HCT116 (cell line): Measurements from ENCODE around the gene MADCAM1. TPM values are rescaled to one million over a fixed set of nuclear protein-coding genes. Genes with fewer than 3 reads are reported as not detected.

ENCODE experiments used
- ATAC-seq: fragments of 200-7000 bp; cut with Tn5 transposase; 2 replicates; pipeline ENCODE4 v1.9.1; 2020; ENCODE audit warnings: mild to moderate bottlenecking, moderate library complexity
- BruUV-seq: library from RNA; stranded (reverse); fragments of 400-500 nt; replicated peaks from 2 replicates; lab custom pipeline; 2021; lab: Mats Ljungman, UMichigan
- CTCF ChIA-PET: fragments of 300-600 bp; sonication (Branson Sonifier 250); formaldehyde crosslinking; loops from one replicate; lab custom pipeline; 2021; ENCODE audit warnings: antibody characterized with exemption; lab: Charles Lee
- POLR2A ChIA-PET: fragments of 300-600, 350-600 bp; sonication (Branson Sonifier 250); formaldehyde crosslinking; loops from one replicate; lab custom pipeline; 2021; ENCODE audit warnings: antibody characterized with exemption; lab: Charles Lee
- RAD21 ChIA-PET, 2 experiments: fragments of 300-600 bp; sonication (Branson Sonifier 250); formaldehyde crosslinking; loops; one replicate each; lab custom pipeline; 2023; ENCODE audit warnings: low total read pairs in 2 of 2; ENCODE audit not compliant: uncharacterized antibody in 2 of 2, unreplicated experiment in 2 of 2, low non-redundant PET in 1 of 2; lab: Charles Lee
- DNase-seq: peaks from one replicate; pipeline ENCODE4 v3.0.0-alpha.2; 2010; ENCODE audit warnings: low read depth, low spot score
- H2AFZ ChIP-seq: fragments of 200-600 bp; shearing (Covaris generic), sonication (generic); 2 replicates; pipeline ENCODE4 v1.6.1; 2017; ENCODE audit warnings: low read depth, mixed run types, mixed read lengths, antibody characterized with exemption, low read length; ENCODE audit not compliant: poor library complexity, severe bottlenecking
- H3K27ac ChIP-seq: 2 replicates; pipeline ENCODE4 v1.5.1; 2012; ENCODE audit warnings: low read depth, low read length
- H3K27me3 ChIP-seq: fragments of 200-600 bp; sonication (generic); 2 replicates; pipeline ENCODE4 v1.6.1; 2016; ENCODE audit warnings: mixed run types, low read length, mixed read lengths; ENCODE audit not compliant: insufficient read depth
- H3K36me3 ChIP-seq, 2 experiments: fragments of 200-500 bp in 1 of 2; fragments of 200-600 bp in 1 of 2; sonication (Bioruptor generic) in 1 of 2; sonication (generic) in 1 of 2; 2 replicates each; pipeline versions ENCODE4 v1.5.1 to v1.6.1; 2014 to 2016; ENCODE audit warnings: low read length in 2 of 2, inconsistent platforms in 1 of 2, mixed read lengths in 1 of 2, mixed run types in 1 of 2; ENCODE audit not compliant: insufficient read depth in 2 of 2, control insufficient read depth in 1 of 2
- H3K4me1 ChIP-seq, 2 experiments: fragments of 200-600 bp in 1 of 2; sonication (generic) in 1 of 2; 2 replicates each; pipeline versions ENCODE4 v1.5.1 to v1.6.1; 2012 to 2017; ENCODE audit warnings: low read length in 2 of 2, inconsistent platforms in 1 of 2, mild to moderate bottlenecking in 1 of 2, mixed read lengths in 1 of 2, mixed run types in 1 of 2, moderate library complexity in 1 of 2; ENCODE audit not compliant: insufficient read depth in 2 of 2, control insufficient read depth in 1 of 2
- H3K4me2 ChIP-seq: fragments of 200-600 bp; sonication (generic); 2 replicates; pipeline ENCODE4 v1.6.1; 2017; ENCODE audit warnings: mixed run types, low read length, mixed read lengths
- H3K4me3 ChIP-seq, 2 experiments: fragments of 200-600 bp in 1 of 2; sonication (generic) in 1 of 2; replicated peaks in 1 of 2; 2 replicates each; pipeline ENCODE4 v1.5.1; 2011 to 2016; ENCODE audit warnings: low read length in 2 of 2, control low read depth in 1 of 2, low read depth in 1 of 2, mild to moderate bottlenecking in 1 of 2, mixed read lengths in 1 of 2, mixed run types in 1 of 2
- H3K79me2 ChIP-seq: fragments of 200-600 bp; sonication (generic); 2 replicates; pipeline ENCODE4 v1.6.1; 2017; ENCODE audit warnings: mild to moderate bottlenecking, mixed run types, low read length, moderate library complexity, mixed read lengths; ENCODE audit not compliant: insufficient read depth
- H3K9ac ChIP-seq: fragments of 200-600 bp; sonication (generic); 2 replicates; pipeline ENCODE4 v1.6.1; 2016; ENCODE audit warnings: low read length, mixed read lengths
- H3K9me2 ChIP-seq: fragments of 200-600 bp; sonication (generic), shearing (Covaris generic); 2 replicates; pipeline ENCODE4 v1.6.1; 2017; ENCODE audit warnings: mixed run types, mild to moderate bottlenecking, moderate library complexity; ENCODE audit not compliant: insufficient read depth
- H3K9me3 ChIP-seq, 2 experiments: fragments of 200-500 bp in 1 of 2; fragments of 200-600 bp in 1 of 2; sonication (Bioruptor generic) in 1 of 2; sonication (generic) in 1 of 2; 2 replicates each; pipeline ENCODE4 v1.6.1; 2014 to 2017; ENCODE audit warnings: low read length in 2 of 2, mixed read lengths in 2 of 2, inconsistent platforms in 1 of 2, low read depth in 1 of 2, mild to moderate bottlenecking in 1 of 2, mixed run types in 1 of 2, moderate library complexity in 1 of 2; ENCODE audit not compliant: control insufficient read depth in 1 of 2, insufficient read depth in 1 of 2
- H4K20me1 ChIP-seq: fragments of 200-600 bp; sonication (generic), shearing (Covaris generic); 2 replicates; pipeline ENCODE4 v1.6.1; 2017; ENCODE audit warnings: mixed run types, mild to moderate bottlenecking, moderate library complexity; ENCODE audit not compliant: insufficient read depth
- ELF1 ChIP-seq: IDR thresholded peaks from 2 replicates; pipeline ENCODE4 v1.6.1; 2012; ENCODE audit warnings: low read depth, borderline replicate concordance
- JUND ChIP-seq: IDR thresholded peaks from 2 replicates; pipeline ENCODE4 v1.6.1; 2012
- YY1 ChIP-seq: IDR thresholded peaks from 2 replicates; pipeline ENCODE4 v1.6.1; 2011; ENCODE audit warnings: low read length, low read depth, moderate library complexity, mild to moderate bottlenecking; ENCODE audit not compliant: insufficient replicate concordance; ENCODE audit errors: extremely low read depth
- ZBTB33 ChIP-seq: IDR thresholded peaks from 2 replicates; pipeline ENCODE4 v1.6.1; 2011; ENCODE audit warnings: mild to moderate bottlenecking, low read length, moderate library complexity; ENCODE audit not compliant: insufficient replicate concordance; ENCODE audit errors: extremely low read depth
- intact Hi-C: fragments of 100-400 bp; cut with micrococcal nuclease; formaldehyde crosslinking; loops from 2 replicates; pipeline ENCODE4 v1.10.0; 2022
- total RNA-seq: library from RNA; stranded (reverse); gene quantifications from one replicate; pipeline ENCODE4 v1.2.1, GENCODE V29; 2021; ENCODE audit not compliant: unreplicated experiment

MADCAM1 gene
- total RNA-seq, 1 experiment from 2014 or later, result 0.57 TPM

DNA sequence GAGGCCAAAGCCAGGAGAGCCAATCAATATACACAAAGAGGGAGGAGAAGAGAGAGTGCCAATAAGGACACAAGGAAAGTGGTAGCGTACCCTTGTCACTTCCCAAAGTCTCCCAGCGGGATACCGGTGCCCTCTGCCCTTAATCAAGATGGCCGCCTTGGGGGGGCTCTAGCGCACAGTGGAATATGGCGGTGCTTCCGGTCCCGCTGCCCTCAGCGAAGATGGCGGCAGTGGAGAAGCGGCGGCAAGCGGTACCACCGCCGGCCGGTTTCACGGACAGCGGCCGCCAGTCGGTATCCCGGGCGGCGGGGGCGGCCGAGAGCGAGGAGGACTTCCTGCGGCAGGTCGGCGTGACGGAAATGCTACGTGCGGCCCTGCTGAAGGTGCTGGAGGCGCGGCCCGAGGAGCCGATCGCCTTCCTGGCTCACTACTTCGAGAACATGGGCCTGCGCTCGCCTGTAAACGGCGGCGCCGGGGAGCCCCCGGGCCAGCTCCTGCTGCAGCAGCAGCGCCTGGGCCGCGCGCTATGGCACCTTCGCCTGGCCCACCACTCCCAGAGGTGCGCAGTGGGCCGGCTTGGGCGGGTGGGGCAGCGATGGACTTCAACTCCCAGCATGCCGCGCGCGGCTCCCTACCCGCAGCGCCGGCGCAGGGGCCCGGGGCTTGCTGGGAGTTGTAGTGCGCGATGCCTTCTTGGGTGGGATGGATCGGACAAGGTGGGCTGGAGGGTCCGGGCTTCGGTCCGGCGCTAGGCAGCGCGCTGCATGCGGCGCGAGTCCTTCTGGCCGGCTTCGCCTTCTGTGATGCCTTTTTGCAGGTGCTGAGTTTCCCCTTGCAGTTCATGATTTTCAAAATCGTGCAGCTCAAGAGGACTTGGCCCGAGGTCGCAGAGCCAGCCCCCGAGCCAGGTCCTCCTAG lies 11.3 kb downstream of the MADCAM1 start, which contains the start of gene TPGS1 (continued):
- TF ChIP-seq ZBTB33 (no peak), JUND (no peak)
- TF ChIP-seq, all 23 proteins: peak for 6

GRCh38 chr19:508204-509150 lies 12.2 kb downstream of the MADCAM1 start:
- ChIA-PET POLR2A (no interaction called here), CTCF (no interaction called here), RAD21 (no interaction called here)
- ATAC-seq (no peak), DNase-seq (no peak)
- Histone ChIP-seq H3K79me2 (peaks cover 11% of the 10 kb centered on the region; the same call in 1 of the 2 replicates), H3K36me3 (peaks cover 0 to 5% of the 10 kb centered on the region in 2 experiments; a peak in 1 of 4 replicates), H4K20me1 (no peaks in the 10 kb centered on the region), H3K4me2 (peak overlapping the region; percentile 85), H3K9me2 (no peaks in the 10 kb centered on the region), H2AFZ (no peak overlapping the region), H3K9ac (peak overlapping the region; percentile 97), H3K9me3 (no peaks in the 10 kb centered on the region), H3K4me3 (peak overlapping the region; percentile 89 to 97), H3K4me1 (peaks cover 24 to 48% of the 10 kb centered on the region in 2 experiments), H3K27me3 (no peaks in the 10 kb centered on the region), H3K27ac (peak overlapping the region; percentile 91)
- TF ChIP-seq ZBTB33 (no peak), YY1 (no peak), ELF1 (no peak)
- BruUV-seq, result TSS peak; percentile 70
- intact Hi-C loops, result loop anchor here (10.0 kb wide), 1 partner anchor 124 kb away; no protein-coding TSS in a partner anchor
